H1 (cell line): Measurements from ENCODE around the gene USP13. TPM values are rescaled to one million over a fixed set of nuclear protein-coding genes. Genes with fewer than 3 reads are reported as not detected.

ENCODE experiments used
- CTCF ChIA-PET: fragments of 300-600 bp; sonication (Branson Sonifier 250); formaldehyde crosslinking; loops from one replicate; lab custom pipeline; 2021; ENCODE audit not compliant: partially characterized antibody; lab: Charles Lee
- POLR2A ChIA-PET: fragments of 300-600 bp; sonication (Branson Sonifier 250); formaldehyde crosslinking; loops from one replicate; lab custom pipeline; 2021; ENCODE audit warnings: inconsistent platforms; ENCODE audit not compliant: partially characterized antibody; lab: Charles Lee
- DNase-seq, 2 experiments: peaks; one replicate each; pipeline versions ENCODE4 v3.0.0 to v3.0.0-alpha.2; 2010 to 2022; ENCODE audit warnings: low spot score in 2 of 2, low read depth in 1 of 2, mixed read lengths in 1 of 2
- FAIRE-seq: peaks from 2 replicates; lab custom pipeline; 2011; peaks lifted over from hg19 to GRCh38; lab: Jason Lieb, UNC
- H2AFZ ChIP-seq: 2 replicates; pipeline ENCODE4 v1.8.1; 2012; ENCODE audit warnings: low read length, inconsistent platforms
- H2AK5ac ChIP-seq: 2 replicates; pipeline ENCODE4 v1.6.1; 2013; ENCODE audit warnings: low read depth, low read length
- H2BK120ac ChIP-seq: replicated peaks from 2 replicates; pipeline ENCODE3; 2013; ENCODE audit warnings: low read depth, low read length, inconsistent platforms
- H2BK12ac ChIP-seq: 2 replicates; pipeline ENCODE4 v1.6.1; 2013; ENCODE audit warnings: low read depth, low read length
- H2BK15ac ChIP-seq: 2 replicates; pipeline ENCODE4 v1.6.1; 2013; ENCODE audit warnings: low read length
- H2BK20ac ChIP-seq: 2 replicates; pipeline ENCODE4 v1.6.1; 2013; ENCODE audit warnings: low read length
- H2BK5ac ChIP-seq: 2 replicates; pipeline ENCODE4 v1.6.1; 2013; ENCODE audit warnings: low read depth, low read length
- H3K14ac ChIP-seq: 2 replicates; pipeline ENCODE4 v1.6.1; 2013; ENCODE audit warnings: inconsistent platforms; ENCODE audit not compliant: insufficient read length
- H3K18ac ChIP-seq: 2 replicates; pipeline ENCODE4 v1.6.1; 2013; ENCODE audit warnings: low read length; ENCODE audit errors: extremely low read depth
- H3K23ac ChIP-seq: 2 replicates; pipeline ENCODE4 v1.6.1; 2013; ENCODE audit warnings: inconsistent platforms; ENCODE audit not compliant: insufficient read length
- H3K23me2 ChIP-seq: 2 replicates; pipeline ENCODE4 v1.6.1; 2013; ENCODE audit warnings: low read depth, low read length
- H3K27ac ChIP-seq: 2 replicates; pipeline ENCODE4 v1.6.1; 2011; ENCODE audit warnings: low read depth, low read length, inconsistent platforms
- H3K27me3 ChIP-seq, 4 experiments: replicated peaks in 1 of 4; 1 replicate in 1 of 4; 2 replicates in 3 of 4; pipeline versions ENCODE4 v1.6.1 to v1.8.1; 2011 to 2013; ENCODE audit warnings: low read length in 3 of 4, mild to moderate bottlenecking in 3 of 4, inconsistent platforms in 2 of 4, mixed read lengths in 2 of 4, moderate library complexity in 1 of 4; ENCODE audit not compliant: control insufficient read depth in 3 of 4, insufficient read depth in 3 of 4; ENCODE audit errors: extremely low read depth in 1 of 4
- H3K36me3 ChIP-seq, 4 experiments: 2 replicates each; pipeline versions ENCODE4 v1.6.1 to v1.8.1; 2011 to 2013; ENCODE audit warnings: mild to moderate bottlenecking in 4 of 4, low read length in 3 of 4, moderate library complexity in 2 of 4, control low read depth in 1 of 4, inconsistent platforms in 1 of 4; ENCODE audit not compliant: insufficient read depth in 4 of 4, control insufficient read depth in 2 of 4
- H3K4ac ChIP-seq: replicated peaks from 2 replicates; pipeline ENCODE3; 2013; ENCODE audit warnings: low read length, low read depth, mixed read lengths, inconsistent platforms; ENCODE audit not compliant: insufficient read length
- H3K4me1 ChIP-seq, 4 experiments: replicated peaks in 1 of 4; 1 replicate in 1 of 4; 2 replicates in 3 of 4; pipeline versions ENCODE4 v1.6.1 to v1.8.1; 2011 to 2013; ENCODE audit warnings: low read length in 3 of 4, inconsistent platforms in 2 of 4, mixed read lengths in 1 of 4; ENCODE audit not compliant: insufficient read depth in 4 of 4, control insufficient read depth in 3 of 4
- H3K4me2 ChIP-seq, 2 experiments: 2 replicates each; pipeline versions ENCODE4 v1.6.1 to v1.8.1; 2011 to 2013; ENCODE audit warnings: low read depth in 2 of 2, low read length in 2 of 2, control low read depth in 1 of 2, inconsistent platforms in 1 of 2, mild to moderate bottlenecking in 1 of 2; ENCODE audit not compliant: insufficient read depth in 1 of 2
- H3K4me3 ChIP-seq, 4 experiments: fragments of 200-600, 300-600 bp in 1 of 4; sonication (generic), shearing (Covaris generic), sonication (Bioruptor Twin) in 1 of 4; 2 replicates each; pipeline versions ENCODE4 v1.5.1 to v1.8.1; 2011 to 2016; ENCODE audit warnings: low read length in 4 of 4, low read depth in 3 of 4, control low read depth in 2 of 4, inconsistent platforms in 2 of 4, mild to moderate bottlenecking in 2 of 4, mixed read lengths in 1 of 4, moderate library complexity in 1 of 4; ENCODE audit not compliant: insufficient read depth in 2 of 4; ENCODE audit errors: extremely low read depth in 1 of 4
- H3K56ac ChIP-seq: replicated peaks from 2 replicates; pipeline ENCODE3; 2013; ENCODE audit warnings: low read depth, mild to moderate bottlenecking, mixed read lengths, low read length, inconsistent platforms; ENCODE audit not compliant: insufficient read length
- H3K79me1 ChIP-seq: 2 replicates; pipeline ENCODE4 v1.6.1; 2013; ENCODE audit warnings: low read depth, low read length, control low read depth
- H3K79me2 ChIP-seq, 2 experiments: 2 replicates each; pipeline versions ENCODE4 v1.6.1 to v1.8.1; 2012 to 2013; ENCODE audit warnings: low read length in 2 of 2, mild to moderate bottlenecking in 2 of 2, inconsistent platforms in 1 of 2; ENCODE audit not compliant: insufficient read depth in 2 of 2, control insufficient read depth in 1 of 2
- H3K9ac ChIP-seq, 4 experiments: replicated peaks in 1 of 4; 1 replicate in 1 of 4; 2 replicates in 3 of 4; pipeline versions ENCODE4 v1.6.1 to v1.8.1; 2011 to 2013; ENCODE audit warnings: low read depth in 3 of 4, low read length in 3 of 4, control low read depth in 2 of 4, mild to moderate bottlenecking in 2 of 4, moderate library complexity in 2 of 4, inconsistent platforms in 1 of 4; ENCODE audit errors: extremely low read depth in 1 of 4
- H3K9me3 ChIP-seq, 2 experiments: 2 replicates each; pipeline versions ENCODE4 v1.6.1 to v1.8.1; 2012 to 2013; ENCODE audit warnings: mild to moderate bottlenecking in 2 of 2, moderate library complexity in 2 of 2, control low read depth in 1 of 2, inconsistent platforms in 1 of 2, low read depth in 1 of 2, low read length in 1 of 2, mixed read lengths in 1 of 2; ENCODE audit not compliant: insufficient read depth in 2 of 2
- H4K20me1 ChIP-seq, 2 experiments: replicated peaks in 1 of 2; 2 replicates each; pipeline versions ENCODE3 to v1.8.1; 2011 to 2013; ENCODE audit warnings: inconsistent platforms in 2 of 2, low read length in 2 of 2, mild to moderate bottlenecking in 1 of 2; ENCODE audit not compliant: insufficient read depth in 2 of 2, control insufficient read depth in 1 of 2
- H4K5ac ChIP-seq: 2 replicates; pipeline ENCODE4 v1.6.1; 2013; ENCODE audit warnings: low read length, low read depth, mixed read lengths, inconsistent platforms; ENCODE audit not compliant: insufficient read length
- H4K8ac ChIP-seq: 2 replicates; pipeline ENCODE4 v1.8.0; 2013; ENCODE audit warnings: mild to moderate bottlenecking, moderate library complexity, low read length, inconsistent platforms; ENCODE audit not compliant: insufficient read depth; ENCODE audit errors: extremely low read depth
- H4K91ac ChIP-seq: replicated peaks from 2 replicates; pipeline ENCODE3; 2013; ENCODE audit warnings: low read length, mixed read lengths, inconsistent platforms; ENCODE audit not compliant: insufficient read length
- SP1 ChIP-seq: IDR thresholded peaks from 2 replicates; pipeline ENCODE4 v1.6.1; 2011; ENCODE audit warnings: low read depth, low read length
- polyA plus RNA-seq, 7 experiments: library from polyadenylated mRNA; depleted of rRNA in 3 of 7; stranded (reverse) in 5 of 7; unstranded in 2 of 7; fragments of >200 nt in 5 of 7; fragments of 200-250 nt in 2 of 7; gene quantifications; 1 replicate in 5 of 7; 2 replicates in 1 of 7; 4 replicates in 1 of 7; pipeline versions ENCODE4 v1.2.1 to v1.2.3, GENCODE V29; 2011 to 2013; ENCODE audit warnings: missing spikeins in 2 of 7, mixed read lengths in 2 of 7
- total RNA-seq: library from RNA; stranded (reverse); fragmentation: NEBNext Ultra II Directional; extraction: Animal tissue kit (Norgen Biotek cat#: 25700); gene quantifications from 2 replicates; pipeline ENCODE4 v1.2.1, GENCODE V29; 2021

USP13 gene
- total and polyA plus RNA-seq, 2 of the 8 experiments (the other 6 are each of a cell fraction or from before 2014, with no cell fraction given), result 7.9 to 25.9 TPM

DNA sequence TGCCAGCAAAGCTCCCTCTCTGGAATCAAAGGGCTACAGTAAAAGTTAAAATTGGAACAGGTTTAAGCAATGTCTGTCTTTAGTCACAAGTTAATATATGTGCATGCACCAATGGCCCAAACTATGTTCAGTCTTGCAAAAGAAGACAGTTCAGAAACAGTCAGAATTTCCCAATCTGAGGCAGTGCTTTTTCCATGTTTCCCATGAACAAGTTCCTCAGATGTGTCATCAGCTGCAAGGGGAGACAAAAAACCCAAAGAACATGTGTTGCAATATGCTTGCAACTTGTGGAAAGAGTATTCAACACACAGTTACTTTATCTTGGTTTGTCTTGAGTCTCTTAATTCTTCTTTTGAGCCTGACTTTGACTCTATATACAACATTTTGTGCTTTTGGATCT, 148.4 kb downstream of the USP13 start:
- Histone ChIP-seq H2BK12ac (no peak overlapping the region), H3K4me3 (no peak overlapping the region), H3K27me3 (no peaks in the 10 kb centered on the region), H4K91ac (no peak overlapping the region), H3K27ac (no peak overlapping the region), H3K56ac (no peak overlapping the region), H3K4me2 (no peak overlapping the region), H2AK5ac (no peak overlapping the region), H2BK15ac (no peak overlapping the region), H4K5ac (no peak overlapping the region), H2AFZ (no peak overlapping the region), H3K18ac (no peak overlapping the region), H4K8ac (no peak overlapping the region), H4K20me1 (no peaks in the 10 kb centered on the region), H3K14ac (no peak overlapping the region), H3K9ac (no peak overlapping the region), H3K79me1 (no peaks in the 10 kb centered on the region), H3K4me1 (no peaks in the 10 kb centered on the region), H3K23ac (no peak overlapping the region), H2BK120ac (no peak overlapping the region), H3K9me3 (no peaks in the 10 kb centered on the region), H3K36me3 (no peaks in the 10 kb centered on the region), H2BK5ac (no peak overlapping the region), H3K4ac (no peak overlapping the region), H3K79me2 (no peaks in the 10 kb centered on the region), H3K23me2 (no peaks in the 10 kb centered on the region), H2BK20ac (no peak overlapping the region)
- no peak for TF ChIP-seq SP1
- FAIRE-seq (no peak), DNase-seq (no peak)
- ChIA-PET POLR2A (no interaction called here), CTCF (interaction anchor here (3.5 kb wide), 1 partner anchor 10 kb away, joined by 29 read pairs; no protein-coding TSS in a partner anchor)
